Ovary (tissue), 3 donors: ENCODE data around the gene BLVRA.

Experiments
- POLR2A ChIP-seq: fragments of 450-650 bp; IDR thresholded peaks from one replicate; pipeline ENCODE4 v1.6.1; 2017; ENCODE audit warnings: antibody characterized with exemption, mild to moderate bottlenecking, moderate library complexity
- TF ChIP-seq, protein P1 (sequence below), 3 donors: fragments of 450-650 bp in 2 of 3; fragments of 200-600 bp in 1 of 3; IDR thresholded peaks; one replicate each; pipeline versions ENCODE4 v1.5.1 to v1.8.0; 2016 to 2022; ENCODE audit warnings: antibody characterized with exemption in 3 of 3, mild to moderate bottlenecking in 1 of 3
- donor health status: DM: no; HTN: no; CAD: no.

GRCh38 chr7:43766564-43766963, 8.1 kb downstream of the BLVRA start:
- TF ChIP-seq, protein P1, sequence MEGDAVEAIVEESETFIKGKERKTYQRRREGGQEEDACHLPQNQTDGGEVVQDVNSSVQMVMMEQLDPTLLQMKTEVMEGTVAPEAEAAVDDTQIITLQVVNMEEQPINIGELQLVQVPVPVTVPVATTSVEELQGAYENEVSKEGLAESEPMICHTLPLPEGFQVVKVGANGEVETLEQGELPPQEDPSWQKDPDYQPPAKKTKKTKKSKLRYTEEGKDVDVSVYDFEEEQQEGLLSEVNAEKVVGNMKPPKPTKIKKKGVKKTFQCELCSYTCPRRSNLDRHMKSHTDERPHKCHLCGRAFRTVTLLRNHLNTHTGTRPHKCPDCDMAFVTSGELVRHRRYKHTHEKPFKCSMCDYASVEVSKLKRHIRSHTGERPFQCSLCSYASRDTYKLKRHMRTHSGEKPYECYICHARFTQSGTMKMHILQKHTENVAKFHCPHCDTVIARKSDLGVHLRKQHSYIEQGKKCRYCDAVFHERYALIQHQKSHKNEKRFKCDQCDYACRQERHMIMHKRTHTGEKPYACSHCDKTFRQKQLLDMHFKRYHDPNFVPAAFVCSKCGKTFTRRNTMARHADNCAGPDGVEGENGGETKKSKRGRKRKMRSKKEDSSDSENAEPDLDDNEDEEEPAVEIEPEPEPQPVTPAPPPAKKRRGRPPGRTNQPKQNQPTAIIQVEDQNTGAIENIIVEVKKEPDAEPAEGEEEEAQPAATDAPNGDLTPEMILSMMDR (IDR thresholded peaks at IDR 0.05): no peak
- TF ChIP-seq POLR2A: no peak
